Calu3 (cell line): ENCODE data around the gene SON. TPM values are rescaled to one million over a fixed set of nuclear protein-coding genes. Genes with fewer than 3 reads are reported as not detected.
A peak's percentile ranks its signal among the peaks of the same experiment; 100 is the strongest.
"Not testable (repeated sequence)": the region's sequence is repeated elsewhere in the genome, so short reads cannot be mapped to it uniquely, and the experiment has no call there.

Experiments
- BruUV-seq: library from RNA; stranded (reverse); fragments of 400-500 nt; replicated peaks from 2 replicates; lab custom pipeline; 2021; lab: Mats Ljungman, UMichigan
- CTCF ChIA-PET: fragments of 300-600 bp; sonication (Branson Sonifier 250); formaldehyde crosslinking; loops from one replicate; lab custom pipeline; 2022; ENCODE audit warnings: antibody characterized with exemption; lab: Charles Lee
- DNase-seq: peaks from one replicate; pipeline ENCODE4 v3.0.0; 2022
- H3K27ac Mint-ChIP-seq: one replicate; pipeline ENCODE4 v1.8.0; 2022; ENCODE audit warnings: mixed read lengths; ENCODE audit not compliant: unreplicated experiment
- H3K27me3 Mint-ChIP-seq: one replicate; pipeline ENCODE4 v1.8.0; 2022; ENCODE audit warnings: mixed read lengths; ENCODE audit not compliant: unreplicated experiment
- H3K36me3 Mint-ChIP-seq: one replicate; pipeline ENCODE4 v1.8.0; 2022; ENCODE audit warnings: mild to moderate bottlenecking, moderate library complexity, mixed read lengths; ENCODE audit not compliant: insufficient read depth, unreplicated experiment
- H3K4me1 Mint-ChIP-seq: one replicate; pipeline ENCODE4 v1.8.0; 2022; ENCODE audit warnings: mild to moderate bottlenecking, low read depth, mixed read lengths; ENCODE audit not compliant: unreplicated experiment
- H3K4me3 Mint-ChIP-seq: one replicate; pipeline ENCODE4 v1.8.0; 2022; ENCODE audit warnings: mild to moderate bottlenecking, low read depth, moderate library complexity, mixed read lengths; ENCODE audit not compliant: unreplicated experiment
- H3K9me3 Mint-ChIP-seq: one replicate; pipeline ENCODE4 v1.8.0; 2022; ENCODE audit warnings: low read depth, mixed read lengths; ENCODE audit not compliant: unreplicated experiment
- intact Hi-C: fragments of 100-400 bp; cut with micrococcal nuclease; formaldehyde crosslinking; loops from one replicate; pipeline ENCODE4 v1.10.0; 2022; ENCODE audit not compliant: unreplicated experiment
- total RNA-seq: library from RNA; stranded (reverse); gene quantifications from 2 replicates; pipeline ENCODE4 v1.2.3, GENCODE V29; 2022
- TF ChIP-seq, protein P1 (sequence below): fragments of 200-600 bp; IDR thresholded peaks from one replicate; pipeline ENCODE4 v1.8.0; 2022; ENCODE audit warnings: antibody characterized with exemption; ENCODE audit not compliant: unreplicated experiment

Gene SON
- total RNA-seq, 1 experiment from 2014 or later: 188 TPM

DNA sequence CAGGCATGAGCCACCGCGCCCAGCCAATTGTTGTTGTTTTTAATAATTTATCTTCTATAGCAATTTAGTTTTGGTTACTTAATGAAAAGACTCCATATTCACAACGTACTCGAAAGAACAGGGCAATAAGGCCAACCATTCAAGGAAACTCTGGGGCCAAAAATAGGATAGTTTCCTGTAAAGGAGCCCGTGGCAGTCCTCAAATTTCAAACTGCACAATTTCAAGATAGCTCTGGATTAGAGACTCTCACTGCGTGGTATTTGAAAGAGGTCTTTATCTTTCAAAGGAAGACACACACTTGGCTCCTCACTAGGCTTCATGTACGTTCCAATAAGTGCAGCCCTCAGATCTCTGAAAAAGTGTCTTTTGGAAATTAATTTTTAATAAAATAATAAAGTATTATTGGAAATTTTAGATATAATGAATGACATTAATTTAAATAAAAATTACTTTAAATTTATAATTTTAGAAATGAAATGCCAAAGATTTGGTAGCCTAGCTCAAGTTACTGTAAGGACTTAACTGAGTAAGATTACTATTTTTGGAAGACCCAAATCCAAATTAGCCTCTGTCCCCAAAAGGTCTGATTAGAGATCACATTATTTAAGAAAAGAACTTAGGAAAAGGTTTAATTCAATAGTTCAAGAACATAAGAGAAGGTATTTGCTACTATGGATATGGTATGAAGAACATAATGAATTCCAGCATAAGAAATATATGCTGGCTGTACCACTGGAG lies 68.3 kb downstream of the SON start:
- Mint-ChIP-seq H3K4me3 (no peak overlapping the region), H3K9me3 (no peaks in the 10 kb centered on the region), H3K27ac (no peak overlapping the region), H3K27me3 (no peaks in the 10 kb centered on the region), H3K36me3 (no peaks in the 10 kb centered on the region), H3K4me1 (no peaks in the 10 kb centered on the region)
- TF ChIP-seq, protein P1, sequence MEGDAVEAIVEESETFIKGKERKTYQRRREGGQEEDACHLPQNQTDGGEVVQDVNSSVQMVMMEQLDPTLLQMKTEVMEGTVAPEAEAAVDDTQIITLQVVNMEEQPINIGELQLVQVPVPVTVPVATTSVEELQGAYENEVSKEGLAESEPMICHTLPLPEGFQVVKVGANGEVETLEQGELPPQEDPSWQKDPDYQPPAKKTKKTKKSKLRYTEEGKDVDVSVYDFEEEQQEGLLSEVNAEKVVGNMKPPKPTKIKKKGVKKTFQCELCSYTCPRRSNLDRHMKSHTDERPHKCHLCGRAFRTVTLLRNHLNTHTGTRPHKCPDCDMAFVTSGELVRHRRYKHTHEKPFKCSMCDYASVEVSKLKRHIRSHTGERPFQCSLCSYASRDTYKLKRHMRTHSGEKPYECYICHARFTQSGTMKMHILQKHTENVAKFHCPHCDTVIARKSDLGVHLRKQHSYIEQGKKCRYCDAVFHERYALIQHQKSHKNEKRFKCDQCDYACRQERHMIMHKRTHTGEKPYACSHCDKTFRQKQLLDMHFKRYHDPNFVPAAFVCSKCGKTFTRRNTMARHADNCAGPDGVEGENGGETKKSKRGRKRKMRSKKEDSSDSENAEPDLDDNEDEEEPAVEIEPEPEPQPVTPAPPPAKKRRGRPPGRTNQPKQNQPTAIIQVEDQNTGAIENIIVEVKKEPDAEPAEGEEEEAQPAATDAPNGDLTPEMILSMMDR: no peak
- intact Hi-C loops: no loop called here
- no TSS peak for BruUV-seq
- CTCF ChIA-PET: interaction anchor here (0.6 kb wide), 2 partner anchors 10 to 39 kb away, joined by 3 to 4 read pairs; no protein-coding TSS in a partner anchor
- DNase-seq: no peak

DNA sequence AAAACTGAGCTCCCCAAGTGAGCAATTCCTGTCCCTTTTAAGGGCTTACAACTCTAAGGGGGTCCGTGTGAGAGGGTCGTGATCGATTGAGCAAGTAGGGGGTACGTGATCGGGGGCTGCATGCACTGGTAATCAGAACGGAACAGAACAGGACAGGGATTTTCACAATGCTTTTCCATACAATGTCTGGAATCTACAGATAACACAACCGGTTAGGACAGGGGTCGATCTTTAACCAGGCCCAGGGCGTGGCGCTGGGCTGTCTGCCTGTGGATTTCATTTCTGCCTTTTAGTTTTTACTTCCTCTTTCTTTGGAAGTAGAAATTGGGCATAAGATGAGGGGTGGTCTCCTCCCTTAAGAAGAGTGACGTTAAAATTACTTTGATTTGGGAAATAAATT lies 74.7 kb downstream of the SON start:
- DNase-seq, CTCF ChIA-PET, H3K9me3 Mint-ChIP-seq, H3K36me3 Mint-ChIP-seq, H3K27me3 Mint-ChIP-seq, BruUV-seq, intact Hi-C loops: not testable (repeated sequence)
- H3K4me3 Mint-ChIP-seq: peak overlapping the region; percentile 29
- peaks cover 19% of the 10 kb centered on the region for H3K4me1 Mint-ChIP-seq
- peak overlapping the region; percentile 6 for H3K27ac Mint-ChIP-seq

DNA sequence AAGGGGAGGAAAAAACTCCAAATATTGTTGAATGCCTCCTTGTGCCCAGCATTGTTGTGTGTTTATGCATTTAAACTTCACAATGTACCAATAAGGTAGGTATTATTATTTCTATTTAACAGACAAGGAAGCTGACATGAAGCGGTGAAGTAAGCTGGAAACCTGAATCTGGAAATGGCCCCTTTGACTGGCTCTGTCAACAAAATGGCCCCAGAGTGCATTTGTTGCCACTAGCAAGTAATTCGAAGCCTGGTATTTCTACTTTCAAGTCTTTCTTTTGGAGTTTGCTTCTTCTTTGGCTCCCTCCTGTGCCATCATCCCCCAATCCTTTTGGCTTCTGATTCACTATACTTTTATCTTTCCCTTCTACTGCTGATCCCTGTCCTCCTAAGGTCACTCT lies 75.6 kb downstream of the SON start:
- no peaks in the 10 kb centered on the region for H3K9me3 Mint-ChIP-seq
- no peak for DNase-seq
- CTCF ChIA-PET: no interaction called here
- TF ChIP-seq, protein P1: no peak
- no TSS peak for BruUV-seq
- H3K4me1 Mint-ChIP-seq: peaks cover 19% of the 10 kb centered on the region
- H3K27me3 Mint-ChIP-seq: no peaks in the 10 kb centered on the region
- no peak overlapping the region for H3K27ac Mint-ChIP-seq
- H3K4me3 Mint-ChIP-seq: no peak overlapping the region
- intact Hi-C loops: no loop called here
- H3K36me3 Mint-ChIP-seq: peaks cover 6% of the 10 kb centered on the region

DNA sequence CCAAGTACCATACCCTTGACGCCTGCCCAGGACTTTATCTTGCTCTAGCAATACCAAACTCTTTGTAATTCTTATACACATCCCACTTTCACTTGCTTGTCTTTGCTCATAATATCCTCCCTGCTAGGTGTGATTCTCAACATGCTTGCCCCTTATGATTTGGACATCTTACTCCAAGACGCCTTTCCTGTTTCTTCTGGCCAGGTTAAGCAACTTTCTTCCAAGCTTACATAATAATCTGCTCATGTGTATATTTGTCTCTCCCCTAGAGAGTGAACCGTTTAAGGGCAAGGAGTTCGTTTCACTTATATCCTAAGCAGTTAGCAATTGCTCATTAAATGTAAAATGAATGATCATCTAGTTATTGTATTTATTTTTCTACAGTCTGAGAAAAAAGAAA lies 76.9 kb downstream of the SON start:
- no TSS peak for BruUV-seq
- no peak for DNase-seq
- Mint-ChIP-seq H3K27ac (no peak overlapping the region), H3K4me3 (no peak overlapping the region), H3K9me3 (no peaks in the 10 kb centered on the region), H3K27me3 (no peaks in the 10 kb centered on the region), H3K4me1 (peaks cover 19% of the 10 kb centered on the region), H3K36me3 (peaks cover 6% of the 10 kb centered on the region)
- intact Hi-C loops: no loop called here
- CTCF ChIA-PET: interaction anchor here (0.6 to 1.3 kb wide), 2 partner anchors 14 to 16 kb away, joined by 4 read pairs; no protein-coding TSS in a partner anchor
- TF ChIP-seq, protein P1: no peak

DNA sequence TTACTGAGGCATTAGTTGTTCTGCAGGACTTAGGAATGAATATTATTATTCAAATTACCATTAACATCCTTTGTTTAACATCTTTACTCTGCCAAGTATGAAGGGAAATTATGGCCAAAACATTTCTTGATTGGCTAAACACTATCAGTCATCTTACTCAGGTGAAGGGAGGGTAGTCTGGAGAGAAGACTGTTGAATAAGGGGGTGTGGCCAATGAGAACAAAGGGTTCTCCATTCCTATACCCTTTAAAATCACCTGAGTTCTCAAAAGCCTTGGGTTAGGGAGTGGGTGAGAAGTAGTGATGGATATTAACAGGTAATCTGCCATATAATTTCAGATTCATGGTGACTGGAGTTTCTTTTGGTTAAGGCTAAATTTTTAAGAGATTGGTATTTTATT lies 79.4 kb downstream of the SON start:
- Mint-ChIP-seq H3K4me1 (peaks cover 17% of the 10 kb centered on the region), H3K27me3 (no peaks in the 10 kb centered on the region), H3K36me3 (peaks cover 6% of the 10 kb centered on the region), H3K9me3 (no peaks in the 10 kb centered on the region), H3K27ac (no peak overlapping the region), H3K4me3 (no peak overlapping the region)
- CTCF ChIA-PET: no interaction called here
- BruUV-seq: no TSS peak
- TF ChIP-seq, protein P1: no peak
- DNase-seq: no peak
- intact Hi-C loops: no loop called here

DNA sequence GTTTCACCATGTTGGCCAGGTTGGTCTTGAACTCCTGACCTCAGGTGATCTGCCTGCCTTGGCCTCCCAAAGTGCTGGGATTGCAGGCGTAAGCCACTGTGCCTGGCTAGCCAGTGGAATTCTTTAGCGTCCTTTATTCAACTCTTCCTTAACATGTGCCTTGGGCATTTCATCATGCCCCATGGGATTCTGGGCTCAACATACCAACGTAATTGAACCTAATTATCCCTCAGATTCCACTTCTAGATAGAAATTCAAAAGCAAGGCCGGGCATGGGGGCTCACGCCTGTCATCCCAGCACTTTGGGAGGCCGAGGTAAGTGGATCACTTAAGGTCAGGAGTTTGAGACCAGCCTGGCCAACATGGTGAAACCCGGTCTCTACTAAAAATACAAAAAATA lies 83.3 kb downstream of the SON start:
- DNase-seq, H3K27me3 Mint-ChIP-seq, intact Hi-C loops, H3K27ac Mint-ChIP-seq, H3K4me3 Mint-ChIP-seq, H3K36me3 Mint-ChIP-seq, H3K9me3 Mint-ChIP-seq, BruUV-seq, CTCF ChIA-PET, H3K4me1 Mint-ChIP-seq: not testable (repeated sequence)
